T-helper 1 cell treated with Interleukin-12 subunit alpha and Interleukin-12 subunit beta and Interleukin-4 antibody, amounts not matched to agents 30 ng/mL and 1 ng/mL, for 36 hours (primary cell): ENCODE measurements around the gene KRT78. TPM values are rescaled to one million over a fixed set of nuclear protein-coding genes. Genes with fewer than 3 reads are reported as not detected.

Source experiments
- total RNA-seq: library from RNA; stranded (reverse); gene quantifications from 2 replicates; pipeline ENCODE4 v1.2.3, GENCODE V29; 2022

The KRT78 gene
- total RNA-seq, 1 donor from 2014 or later = not detected

Other genes with a start within 250 kb of the KRT78 start
- 1.6 and 1.7 TPM in 2 replicates for gene KRT72, start 247.5 kb downstream of the KRT78 start, total RNA-seq
- 0.61 and 0.78 TPM in 2 replicates for gene KRT73, start 230.4 kb downstream of the KRT78 start, total RNA-seq
- 0.20 and 0.27 TPM in 2 replicates for gene KRT2, start 196.8 kb downstream of the KRT78 start, total RNA-seq
- gene KRT1, start 168.6 kb downstream of the KRT78 start, total RNA-seq = 0.39 and 0.51 TPM in 2 replicates
- gene KRT77, start 145.5 kb downstream of the KRT78 start, total RNA-seq = not detected in 2 replicates
- gene KRT76, start 71.6 kb downstream of the KRT78 start, total RNA-seq = not detected in 2 replicates
- not detected in 2 replicates for gene KRT3, start 52.9 kb downstream of the KRT78 start, total RNA-seq
- gene KRT4, start 34.9 kb downstream of the KRT78 start, total RNA-seq = not detected in 2 replicates
- not detected in 2 replicates for gene KRT79, start 14.7 kb downstream of the KRT78 start, total RNA-seq
- gene KRT8, start 56.1 kb upstream of the KRT78 start, total RNA-seq = 0.12 TPM in 1 of 2 replicates, not detected in the other
- gene KRT18, start 100.1 kb upstream of the KRT78 start, total RNA-seq = 0.88 and 1.0 TPM in 2 replicates
- 356 and 374 TPM in 2 replicates for gene EIF4B, start 157.5 kb upstream of the KRT78 start, total RNA-seq
- gene TNS2, start 201.1 kb upstream of the KRT78 start, total RNA-seq = 1.7 and 2.5 TPM in 2 replicates
- gene SPRYD3, start 230.4 kb upstream of the KRT78 start, total RNA-seq = 33.9 and 35.7 TPM in 2 replicates
- not detected in 2 replicates for gene IGFBP6, start 248.7 kb upstream of the KRT78 start, total RNA-seq